Sigmoid colon (tissue), 7 donors: ENCODE data around the gene RAPGEF2. TPM values are rescaled to one million over a fixed set of nuclear protein-coding genes. Genes with fewer than 3 reads are reported as not detected.

ENCODE experiments used
- DNase-seq: peaks from one replicate; pipeline ENCODE4 v3.0.0-alpha.2; 2019
- H3K27ac ChIP-seq, 4 donors: fragments of 200-600 bp; sonication (generic); one replicate each; pipeline ENCODE4 v1.5.1; 2016 to 2019; ENCODE audit warnings: mild to moderate bottlenecking in 1 of 4
- H3K27me3 ChIP-seq, 3 donors: fragments of 200-600 bp; sonication (generic); one replicate each; pipeline ENCODE4 v1.5.1; 2019; ENCODE audit warnings: mild to moderate bottlenecking in 1 of 3
- H3K36me3 ChIP-seq, 4 donors: fragments of 200-600 bp; sonication (generic); one replicate each; pipeline ENCODE4 v1.5.1; 2016 to 2019
- H3K4me1 ChIP-seq, 4 donors: fragments of 200-600 bp; sonication (generic); one replicate each; pipeline ENCODE4 v1.5.1; 2017 to 2019
- H3K4me3 ChIP-seq, 4 donors: fragments of 200-600 bp; sonication (generic); one replicate each; pipeline ENCODE4 v1.5.1; 2017 to 2019; ENCODE audit warnings: mild to moderate bottlenecking in 2 of 4, moderate library complexity in 1 of 4
- H3K9me3 ChIP-seq, 4 donors: fragments of 200-600 bp in 3 of 4; sonication (generic) in 3 of 4; one replicate each; pipeline versions ENCODE4 v1.5.1 to v1.6.1; 2013 to 2019
- CTCF ChIP-seq, 4 experiments: fragments of 450-650 bp in 3 of 4; fragments of 200-600 bp in 1 of 4; IDR thresholded peaks; one replicate each; pipeline ENCODE4 v1.5.1; 2016 to 2019; ENCODE audit warnings: antibody characterized with exemption in 4 of 4, mild to moderate bottlenecking in 3 of 4, moderate library complexity in 2 of 4
- EP300 ChIP-seq, 4 donors: sonication (generic); formaldehyde crosslinking; IDR thresholded peaks; one replicate each; pipeline ENCODE4 v1.6.1; 2017; ENCODE audit warnings: antibody characterized with exemption in 4 of 4
- POLR2A ChIP-seq, 2 donors: fragments of 450-650 bp; IDR thresholded peaks; one replicate each; pipeline ENCODE4 v1.6.1; 2016; ENCODE audit warnings: antibody characterized with exemption in 2 of 2, mild to moderate bottlenecking in 2 of 2, moderate library complexity in 2 of 2
- POLR2AphosphoS5 ChIP-seq, 4 donors: sonication (generic); formaldehyde crosslinking; IDR thresholded peaks; one replicate each; pipeline ENCODE4 v1.6.1; 2017; ENCODE audit warnings: antibody characterized with exemption in 4 of 4
- WGBS, 2 donors: extraction: QIAGEN DNeasy Blood & Tissue Kit; methylation state at CpG; one replicate each; pipeline ENCODE4 v1.1.7; 2013; 5-methylcytosine and 5-hydroxymethylcytosine counted together
- intact Hi-C: fragments of 100-400 bp; cut with DNase I; formaldehyde crosslinking; loops from one replicate; pipeline ENCODE4 v1.15.1; 2023
- polyA plus RNA-seq, 3 donors: library from polyadenylated mRNA; stranded (reverse); fragments of 200-250 nt; gene quantifications; one replicate each; pipeline ENCODE4 v1.2.3, GENCODE V29; 2013
- total RNA-seq, 4 donors: library from RNA; depleted of rRNA; stranded (reverse); fragments of >200 nt; gene quantifications; one replicate each; pipeline ENCODE4 v1.1.0, GENCODE V29; 2016
- donor health status: healthy with polysubstance abuse.
- donor health status: Bipolar disorder and iron deficiency.
- donor health status: healthy.

The RAPGEF2 gene
- total and polyA plus RNA-seq, 7 donors: 7.8 to 63.1 (median 34.2) TPM

- no peaks in the 10 kb centered on the region for H3K27me3 ChIP-seq
- DNase-seq: no peak
- 36 to 53% methylated on average over 2 of the region's 2 CpGs for WGBS, 2 donors
- peaks cover 0 to 27% (median 1%) of the 10 kb centered on the region in 4 donors for H3K4me1 ChIP-seq
- no peak overlapping the region for H3K27ac ChIP-seq
- intact Hi-C loops: no loop called here
- H3K36me3 ChIP-seq: no peaks in the 10 kb centered on the region
- H3K9me3 ChIP-seq: no peaks in the 10 kb centered on the region
- no peak overlapping the region for H3K4me3 ChIP-seq
- TF ChIP-seq EP300 (IDR thresholded peaks at IDR 0.05) (no peak), CTCF (IDR thresholded peaks at IDR 0.05) (no peak), POLR2A (IDR thresholded peaks at IDR 0.05) (no peak), POLR2AphosphoS5 (IDR thresholded peaks at IDR 0.05) (no peak)
Observed at GRCh38 chr4:159117968-159118367, 15.1 kb downstream of the RAPGEF2 start.

- no peaks in the 10 kb centered on the region for H3K9me3 ChIP-seq
- no peak for DNase-seq
- peaks cover 0 to 50% (median 22%) of the 10 kb centered on the region in 4 donors for H3K4me1 ChIP-seq
- no peaks in the 10 kb centered on the region for H3K36me3 ChIP-seq
- 97 to 98% methylated on average over 2 of the region's 2 CpGs for WGBS, 2 donors
- intact Hi-C loops: no loop called here
- H3K27me3 ChIP-seq: no peaks in the 10 kb centered on the region
- H3K27ac ChIP-seq: no peak overlapping the region
- TF ChIP-seq CTCF (IDR thresholded peaks at IDR 0.05): no peak
- no peak for TF ChIP-seq POLR2AphosphoS5 (IDR thresholded peaks at IDR 0.05)
- no peak for TF ChIP-seq EP300 (IDR thresholded peaks at IDR 0.05)
- no peak for TF ChIP-seq POLR2A (IDR thresholded peaks at IDR 0.05)
- no peak overlapping the region for H3K4me3 ChIP-seq
Observed at GRCh38 chr4:159121371-159121770, 18.5 kb downstream of the RAPGEF2 start.

GRCh38 chr4:159126716-159127115 lies 23.8 kb downstream of the RAPGEF2 start:
- Histone ChIP-seq H3K4me3 (no peak overlapping the region), H3K9me3 (no peaks in the 10 kb centered on the region), H3K27me3 (no peaks in the 10 kb centered on the region), H3K27ac (no peak overlapping the region), H3K4me1 (peaks cover 0 to 50% (median 24%) of the 10 kb centered on the region in 4 donors), H3K36me3 (no peaks in the 10 kb centered on the region)
- DNase-seq: no peak
- WGBS, 2 donors: 88 to 89% methylated on average over 5 of the region's 5 CpGs
- TF ChIP-seq POLR2AphosphoS5 (IDR thresholded peaks at IDR 0.05) (no peak), CTCF (IDR thresholded peaks at IDR 0.05) (no peak), EP300 (IDR thresholded peaks at IDR 0.05) (no peak), POLR2A (IDR thresholded peaks at IDR 0.05) (no peak)
- intact Hi-C loops: no loop called here

- TF ChIP-seq POLR2AphosphoS5 (IDR thresholded peaks at IDR 0.05): no peak
- no peak for TF ChIP-seq POLR2A (IDR thresholded peaks at IDR 0.05)
- TF ChIP-seq CTCF (IDR thresholded peaks at IDR 0.05): no peak
- TF ChIP-seq EP300 (IDR thresholded peaks at IDR 0.05): no peak
- Histone ChIP-seq H3K4me1 (peaks cover 0 to 50% (median 24%) of the 10 kb centered on the region in 4 donors), H3K9me3 (no peaks in the 10 kb centered on the region), H3K27ac (no peak overlapping the region), H3K4me3 (no peak overlapping the region), H3K36me3 (no peaks in the 10 kb centered on the region), H3K27me3 (no peaks in the 10 kb centered on the region)
- intact Hi-C loops: no loop called here
- WGBS, 2 donors: 70 to 86% methylated on average over 4 of the region's 4 CpGs
- DNase-seq: no peak
Observed at GRCh38 chr4:159127745-159128518, 25.1 kb downstream of the RAPGEF2 start.
